Lower leg skin (tissue), 3 donors: ENCODE measurements around the gene TTC33.

ENCODE experiments used
- POLR2A ChIP-seq, 2 donors: fragments of 450-650 bp; IDR thresholded peaks; one replicate each; pipeline ENCODE4 v1.6.1; 2016 to 2017; ENCODE audit warnings: antibody characterized with exemption in 2 of 2, mild to moderate bottlenecking in 1 of 2, moderate library complexity in 1 of 2
- TF ChIP-seq, protein P1 (sequence below), 3 donors: fragments of 450-650 bp; IDR thresholded peaks; one replicate each; pipeline ENCODE4 v1.5.1; 2016; ENCODE audit warnings: antibody characterized with exemption in 3 of 3, mild to moderate bottlenecking in 3 of 3, moderate library complexity in 2 of 3

- TF ChIP-seq, protein P1, sequence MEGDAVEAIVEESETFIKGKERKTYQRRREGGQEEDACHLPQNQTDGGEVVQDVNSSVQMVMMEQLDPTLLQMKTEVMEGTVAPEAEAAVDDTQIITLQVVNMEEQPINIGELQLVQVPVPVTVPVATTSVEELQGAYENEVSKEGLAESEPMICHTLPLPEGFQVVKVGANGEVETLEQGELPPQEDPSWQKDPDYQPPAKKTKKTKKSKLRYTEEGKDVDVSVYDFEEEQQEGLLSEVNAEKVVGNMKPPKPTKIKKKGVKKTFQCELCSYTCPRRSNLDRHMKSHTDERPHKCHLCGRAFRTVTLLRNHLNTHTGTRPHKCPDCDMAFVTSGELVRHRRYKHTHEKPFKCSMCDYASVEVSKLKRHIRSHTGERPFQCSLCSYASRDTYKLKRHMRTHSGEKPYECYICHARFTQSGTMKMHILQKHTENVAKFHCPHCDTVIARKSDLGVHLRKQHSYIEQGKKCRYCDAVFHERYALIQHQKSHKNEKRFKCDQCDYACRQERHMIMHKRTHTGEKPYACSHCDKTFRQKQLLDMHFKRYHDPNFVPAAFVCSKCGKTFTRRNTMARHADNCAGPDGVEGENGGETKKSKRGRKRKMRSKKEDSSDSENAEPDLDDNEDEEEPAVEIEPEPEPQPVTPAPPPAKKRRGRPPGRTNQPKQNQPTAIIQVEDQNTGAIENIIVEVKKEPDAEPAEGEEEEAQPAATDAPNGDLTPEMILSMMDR (IDR thresholded peaks at IDR 0.05), result no peak
- no peak for TF ChIP-seq POLR2A (IDR thresholded peaks at IDR 0.05)
These were observed 231.1 kb downstream of the TTC33 start for GRCh38 chr5:40524677-40525076.
